HG03469 (cell line): ENCODE measurements around the gene EN1.
A peak's percentile ranks its signal among the peaks of the same experiment; 100 is the strongest.

ENCODE experiments used
- ATAC-seq: cut with Tn5 transposase; IDR thresholded peaks from one replicate; pipeline ENCODE4 v1.9.1; 2021; ENCODE audit warnings: mild to moderate bottlenecking, moderate library complexity, moderate number of reproducible peaks; ENCODE audit not compliant: unreplicated experiment

EN1 gene

DNA sequence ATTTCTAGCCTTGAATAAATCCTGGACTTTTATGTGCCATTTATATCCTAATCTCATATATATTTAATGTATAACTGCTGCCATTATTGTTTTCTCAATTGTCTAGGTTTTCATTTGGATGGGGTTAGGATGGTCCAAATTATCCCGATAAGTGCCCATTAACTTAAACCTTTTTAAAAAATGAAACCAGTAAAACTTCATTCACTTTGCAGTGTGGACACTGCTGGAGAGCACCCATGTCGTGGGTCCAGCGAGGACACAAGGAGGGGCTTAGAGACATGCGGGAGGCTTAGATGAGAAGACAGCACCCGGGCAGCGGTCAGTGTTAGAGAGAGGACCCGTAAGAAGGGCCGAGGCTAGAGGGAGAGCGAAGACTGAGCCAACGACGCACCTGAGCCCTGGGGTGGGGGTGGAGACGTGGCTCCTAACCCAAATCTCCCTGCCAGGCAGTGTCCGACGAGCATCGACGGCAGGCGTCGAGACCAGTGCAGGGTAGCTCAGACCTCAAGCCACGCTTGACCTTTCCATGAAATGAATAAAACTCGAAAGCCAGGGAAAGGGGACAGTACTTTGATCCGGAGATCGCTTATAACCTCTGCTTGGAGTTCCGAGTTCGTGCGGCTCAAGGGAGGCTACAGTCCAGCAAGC is 9.0 kb upstream of the EN1 start:
- no peak for ATAC-seq

DNA sequence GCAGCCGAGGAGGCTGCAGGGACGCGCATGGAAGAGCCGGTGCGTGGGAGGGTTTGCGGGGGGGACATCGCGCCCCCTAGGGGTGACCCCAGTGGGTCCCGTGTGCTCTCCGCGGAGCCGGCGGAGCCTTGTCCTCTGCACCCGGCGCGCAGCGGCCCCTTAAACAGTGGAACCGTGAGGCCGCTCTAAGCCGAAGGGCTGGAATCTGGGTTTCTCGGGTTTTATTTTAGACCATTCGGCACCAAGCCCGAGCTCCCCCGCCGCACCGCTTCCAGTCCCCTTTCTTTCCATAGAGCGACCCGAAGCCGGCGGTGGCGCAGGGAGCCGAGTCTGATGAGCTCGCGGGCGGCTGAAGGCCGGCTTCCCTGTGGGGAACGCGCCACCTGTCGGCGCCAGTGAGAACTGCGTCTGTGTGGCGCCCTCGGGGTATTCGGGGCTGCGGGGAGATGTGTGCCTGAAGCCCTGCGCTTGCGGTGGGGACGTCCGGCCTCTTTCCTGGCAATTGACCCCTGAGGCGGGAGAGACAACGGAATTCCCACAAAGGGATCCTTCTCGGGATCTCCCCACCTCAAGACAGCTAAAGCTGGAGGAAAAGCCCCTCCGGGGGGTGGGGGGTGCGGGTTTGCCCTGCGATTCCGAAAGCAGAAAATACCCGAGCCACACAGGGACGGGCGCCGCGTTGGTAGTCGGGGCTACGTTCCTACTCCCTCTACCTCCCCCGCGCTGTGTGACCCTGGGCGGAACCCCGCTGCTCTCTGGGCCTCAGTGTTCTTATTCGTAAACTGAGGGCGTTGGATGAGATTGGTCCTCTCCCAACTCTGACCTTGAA is 8.2 kb upstream of the EN1 start:
- ATAC-seq: peak; percentile 73

DNA sequence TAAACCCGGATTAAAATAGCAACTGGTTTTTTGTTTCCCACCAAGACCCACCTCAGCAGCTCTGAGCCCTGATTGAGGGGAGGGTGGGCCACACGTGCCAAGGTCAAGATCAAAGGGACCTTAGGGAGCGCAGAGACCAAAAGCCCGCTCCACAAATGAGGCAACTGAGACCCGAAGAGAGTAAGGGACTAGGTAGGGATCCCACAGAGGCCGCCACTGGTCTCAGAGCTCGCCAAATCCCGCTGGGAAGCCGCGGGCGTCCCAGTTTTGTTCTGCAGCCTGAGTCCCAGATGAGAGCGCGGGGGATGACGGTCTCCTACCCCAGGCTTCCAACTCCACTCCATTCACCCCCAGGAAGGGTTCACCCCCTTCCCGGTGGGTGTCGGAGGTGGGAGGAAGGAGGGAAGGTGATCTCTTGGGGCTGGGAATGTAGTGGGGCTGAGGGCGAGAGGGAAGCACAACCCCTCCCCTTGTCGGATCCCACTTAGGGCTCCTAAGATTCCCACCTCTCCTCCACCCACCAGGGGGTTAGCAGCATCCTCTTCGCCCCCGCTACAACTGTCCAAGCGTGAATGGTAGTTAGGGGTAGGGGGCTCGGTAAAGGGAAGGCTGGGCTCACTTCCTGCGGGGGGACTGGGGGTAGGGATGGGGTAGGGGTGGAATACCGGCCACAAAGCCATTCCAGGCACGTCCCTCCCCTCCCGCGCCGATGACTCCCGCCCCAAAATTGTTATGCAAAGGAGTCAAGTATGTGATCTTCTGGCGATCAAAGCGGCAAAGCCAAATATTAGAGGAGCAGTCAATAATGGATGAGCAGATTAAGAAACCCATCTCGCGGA is 7.3 kb upstream of the EN1 start:
- ATAC-seq: no peak

DNA sequence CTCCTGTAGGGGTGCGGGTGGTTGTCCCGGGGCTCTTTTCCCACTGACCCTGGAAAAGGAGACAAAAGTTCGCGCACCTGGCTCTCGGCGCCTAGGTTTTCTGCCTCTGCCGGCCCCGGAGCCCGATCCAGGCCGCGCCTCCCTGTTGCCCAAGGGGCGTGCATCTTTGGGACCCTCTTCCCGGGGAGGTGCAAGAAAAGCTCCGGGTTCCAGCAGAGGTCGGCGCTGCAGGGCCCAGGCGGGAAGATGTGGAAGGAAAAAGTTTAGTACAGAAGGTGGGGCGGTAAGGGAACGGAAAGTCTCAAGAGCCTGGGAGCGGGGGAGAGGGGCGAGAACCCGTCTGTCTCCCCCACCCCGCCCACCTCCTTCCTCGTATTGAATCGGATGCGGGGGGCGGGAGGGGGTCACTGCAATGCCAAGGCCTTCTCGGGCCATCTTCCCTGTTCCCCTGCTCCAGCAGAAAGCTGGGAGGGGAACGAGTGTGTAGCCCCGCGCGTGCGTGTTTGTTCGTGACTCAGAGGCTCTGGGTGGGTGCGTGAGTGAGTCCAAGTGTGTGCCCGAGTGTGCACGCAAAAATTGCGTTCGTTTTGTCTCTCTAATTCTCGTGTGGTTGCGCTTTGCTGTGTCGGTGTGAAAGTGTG is 6.3 kb upstream of the EN1 start:
- ATAC-seq: no peak

DNA sequence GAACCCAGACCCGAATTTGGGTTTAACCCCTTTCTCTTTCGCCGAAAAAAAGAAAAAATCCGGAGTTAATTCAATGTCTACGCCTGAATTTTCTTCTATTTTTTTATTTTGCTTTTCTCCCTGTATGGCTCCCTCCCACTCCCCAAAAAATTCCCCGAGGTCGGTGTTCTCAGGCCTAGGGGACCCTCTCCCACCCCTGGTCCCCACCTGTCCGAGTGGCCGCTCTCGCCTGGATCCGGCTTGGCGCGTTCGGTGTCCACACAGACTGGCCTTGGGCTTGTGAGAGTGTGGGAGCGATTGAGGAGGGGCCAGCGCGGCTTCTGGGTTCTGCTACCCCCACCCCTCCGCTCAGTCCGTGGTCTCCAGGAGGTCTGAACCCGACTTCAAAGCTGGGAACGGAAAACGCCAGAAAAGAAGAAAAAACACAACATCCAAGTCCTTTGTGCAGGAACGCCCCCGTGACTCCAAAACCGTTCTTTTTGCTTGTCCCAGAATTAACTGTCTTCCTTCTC is 5.7 kb upstream of the EN1 start:
- no peak for ATAC-seq

DNA sequence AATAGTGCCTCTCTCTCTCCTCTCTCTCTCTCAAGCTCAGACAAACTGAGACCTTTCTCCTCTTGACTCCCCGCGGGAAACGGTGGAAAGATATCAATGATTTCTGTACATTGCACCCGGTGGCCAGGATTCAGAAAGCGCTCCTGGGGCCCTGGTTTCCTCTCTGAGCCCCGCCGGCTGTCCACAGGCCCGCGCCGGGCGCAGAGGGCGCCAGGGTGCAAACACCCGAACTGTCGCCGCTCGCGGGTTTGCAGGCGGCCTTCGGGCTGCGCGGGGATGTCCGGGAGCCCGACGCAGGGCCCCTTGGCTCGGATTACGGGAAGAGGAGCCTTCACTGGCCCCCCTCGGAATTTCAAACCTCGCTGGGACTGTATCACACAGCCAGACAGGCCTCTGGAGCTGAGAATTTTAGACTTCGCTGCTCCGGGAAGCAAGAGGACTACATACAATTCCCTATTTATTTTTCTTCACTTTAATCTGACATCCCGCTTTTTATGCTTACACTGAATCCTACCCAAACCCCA is 5.2 kb upstream of the EN1 start:
- ATAC-seq: no peak

DNA sequence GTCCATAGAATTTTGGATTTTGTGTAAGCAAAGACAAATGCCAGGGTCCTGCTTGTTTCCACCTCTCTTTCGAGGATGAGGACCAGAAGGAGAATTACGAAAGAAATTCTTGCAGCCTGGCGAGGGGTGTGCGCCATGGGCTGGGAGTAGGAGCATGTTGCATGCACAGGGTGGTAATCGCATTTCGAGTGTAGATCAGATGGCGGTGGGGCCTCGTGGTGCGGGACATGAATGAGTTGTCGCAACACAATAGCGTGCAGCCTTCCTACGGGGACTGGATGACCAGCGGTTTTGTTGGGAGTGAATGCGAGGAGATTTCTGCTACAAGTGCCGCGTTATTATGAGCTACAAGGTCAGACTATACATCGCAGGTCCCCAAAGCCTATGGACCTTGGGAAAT is 4.2 kb upstream of the EN1 start:
- ATAC-seq: no peak

DNA sequence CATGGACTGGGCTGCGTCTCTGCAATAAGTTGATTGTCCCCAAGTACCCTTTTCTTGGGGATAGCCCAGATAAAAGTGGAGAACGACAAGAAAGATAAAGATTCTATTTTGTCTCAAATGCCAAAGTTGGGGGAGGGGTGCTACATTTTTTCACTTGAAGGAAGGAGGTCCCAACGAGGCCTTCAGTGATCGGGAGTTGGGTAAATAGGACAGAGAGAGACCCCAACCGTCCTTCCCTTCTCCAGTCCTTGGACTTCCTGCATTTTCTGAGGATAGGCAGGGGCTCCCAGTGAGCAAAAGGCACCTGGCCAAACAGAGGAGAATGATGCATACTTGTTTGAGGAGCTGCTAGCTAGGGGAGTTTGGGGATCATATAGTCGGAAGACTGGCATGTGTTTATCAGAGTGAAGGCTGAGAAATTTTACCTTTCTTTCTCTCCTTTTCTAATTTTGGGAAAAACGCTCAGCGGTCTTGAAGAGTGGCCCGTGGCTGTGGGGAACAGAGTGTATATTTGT is 3.5 kb upstream of the EN1 start:
- no peak for ATAC-seq

DNA sequence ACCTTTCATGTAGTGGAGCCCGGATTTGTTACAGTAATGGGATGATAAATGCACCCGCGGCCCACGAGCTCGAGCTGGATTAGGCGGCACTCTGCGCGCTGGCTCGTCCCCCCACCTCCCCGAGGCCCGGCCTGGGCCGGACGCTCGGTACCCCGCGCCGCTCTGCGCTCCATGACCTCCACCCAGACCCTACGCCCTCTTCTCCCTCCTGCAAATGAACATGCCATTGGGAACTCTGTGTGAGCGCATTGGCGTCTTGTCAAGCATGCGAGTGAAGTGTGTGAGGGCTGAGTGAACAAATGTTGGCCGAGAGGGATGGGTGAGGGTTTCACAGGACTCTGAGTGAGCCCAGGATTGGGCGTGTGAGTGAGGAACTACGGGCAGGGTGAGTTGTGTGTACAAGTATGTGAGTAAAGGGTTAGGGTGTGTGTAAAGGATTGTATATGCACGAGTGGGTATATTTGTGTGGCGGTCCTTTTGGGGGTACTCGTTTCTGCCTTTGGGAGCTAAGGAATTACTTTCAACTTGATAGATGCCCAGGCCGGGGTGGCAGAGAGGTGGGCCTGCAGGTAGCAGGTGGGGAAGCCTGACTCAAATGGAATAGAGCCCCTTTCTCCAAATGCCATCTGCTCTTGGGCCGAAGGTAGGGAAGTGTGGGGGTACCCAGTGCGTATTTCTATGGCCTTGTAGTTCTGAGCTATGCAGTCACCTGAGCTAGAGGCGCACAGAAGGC is 2.9 kb upstream of the EN1 start:
- ATAC-seq: no peak

DNA sequence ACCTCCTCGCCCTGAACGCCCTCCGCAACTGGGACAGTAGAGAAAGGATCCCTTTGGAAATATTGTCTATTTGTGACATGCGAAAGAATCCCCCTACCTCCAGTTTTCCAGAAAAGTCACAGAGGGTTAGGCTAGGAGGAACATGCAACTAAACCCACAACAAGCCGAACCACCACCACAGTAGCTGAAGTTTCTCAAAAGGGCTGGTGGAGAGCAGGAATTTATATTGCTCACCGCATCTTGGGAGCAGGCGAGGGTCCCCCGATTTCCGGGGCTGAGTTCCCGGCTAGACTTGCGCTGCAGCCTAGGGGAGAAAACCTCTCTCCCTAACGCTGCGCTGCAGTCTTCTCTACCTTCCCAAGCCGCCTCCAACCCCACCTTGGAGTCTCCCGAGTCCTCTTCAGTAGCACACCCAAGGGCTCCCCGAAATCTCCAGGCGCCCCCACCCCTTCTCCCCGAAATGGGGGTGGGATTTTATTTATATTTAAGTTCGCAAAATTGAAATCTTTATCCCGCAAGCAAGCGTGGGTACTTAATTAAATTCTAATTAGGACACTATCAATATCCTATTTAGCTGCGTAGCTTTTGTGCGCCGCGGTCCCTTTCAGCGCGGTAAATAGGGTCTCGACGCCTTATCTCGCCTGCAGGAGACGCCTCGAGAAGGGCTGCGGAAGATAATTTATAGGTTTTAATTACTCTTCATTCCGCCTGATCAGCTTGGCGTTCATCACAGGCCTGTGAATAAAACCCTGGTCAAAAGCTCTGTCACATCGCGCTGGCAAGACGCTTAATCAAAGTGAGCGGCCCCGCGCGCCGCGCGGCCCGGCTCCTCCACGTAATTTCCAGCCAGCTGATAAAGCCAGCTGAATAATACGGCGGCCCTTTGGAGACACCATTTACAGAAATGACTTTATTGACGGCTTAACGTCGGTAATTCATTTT is 2.0 kb upstream of the EN1 start:
- no peak for ATAC-seq

DNA sequence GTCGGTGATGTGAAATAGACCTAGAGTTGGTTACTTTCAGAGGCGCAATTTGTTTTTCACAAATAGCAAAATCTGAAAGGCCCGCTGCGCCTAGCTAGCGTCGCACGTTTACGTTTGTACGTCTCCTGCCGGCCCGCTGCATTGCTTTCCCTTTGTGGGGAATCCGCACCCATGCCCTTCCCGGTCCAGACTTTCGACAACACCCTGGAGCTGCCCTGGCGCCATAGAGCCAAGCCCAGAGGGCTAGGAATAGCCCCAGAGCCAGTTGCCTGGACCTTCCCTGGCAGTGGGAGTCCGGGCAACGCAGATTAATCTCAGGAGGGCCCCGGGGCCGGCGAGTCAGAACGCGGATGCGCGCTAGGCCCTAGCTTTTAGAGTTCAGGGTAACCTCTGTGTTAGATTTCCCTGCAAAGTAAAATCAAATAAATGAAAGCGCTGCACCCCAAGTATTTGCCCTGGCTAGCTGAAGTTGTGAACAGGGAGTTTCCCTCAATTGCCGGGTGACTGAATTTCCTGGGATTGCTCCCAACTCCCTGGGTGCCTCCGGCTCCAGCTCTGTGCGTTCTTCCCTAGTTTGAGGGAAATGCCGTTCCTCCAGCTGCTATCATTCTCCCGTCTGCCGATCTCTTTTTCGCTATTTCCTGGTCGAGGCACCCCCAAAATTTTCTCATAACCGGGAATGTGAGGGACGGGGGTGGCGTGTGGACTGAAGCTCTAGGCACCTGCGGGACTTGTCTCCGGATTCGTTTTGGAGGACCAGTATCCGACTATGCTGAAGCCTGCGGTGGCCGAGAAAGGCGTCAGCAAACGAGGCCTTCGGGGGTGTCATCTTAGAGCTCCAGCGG is 1.2 kb upstream of the EN1 start:
- ATAC-seq: no peak

DNA sequence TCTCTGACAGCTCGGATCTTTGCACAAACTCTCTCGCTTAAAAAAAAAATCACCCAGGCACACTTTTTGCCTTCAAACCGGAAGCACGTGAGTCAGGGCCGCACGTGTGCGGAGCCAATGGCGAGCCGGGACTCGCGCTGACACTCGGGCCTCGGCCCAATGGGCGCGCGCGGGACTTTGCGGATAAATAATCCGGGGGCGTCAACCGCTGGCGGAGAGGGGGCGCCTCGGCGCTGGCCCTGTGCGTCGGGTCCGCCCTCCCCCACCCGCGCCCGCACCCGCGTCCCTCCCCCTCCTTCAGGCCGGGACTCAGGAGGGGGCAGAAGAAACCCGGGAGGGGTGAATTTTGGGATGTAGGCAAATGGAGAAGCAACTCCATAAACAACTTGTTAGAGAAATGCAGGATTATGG is 319 bp upstream of the EN1 start:
- no peak for ATAC-seq

DNA sequence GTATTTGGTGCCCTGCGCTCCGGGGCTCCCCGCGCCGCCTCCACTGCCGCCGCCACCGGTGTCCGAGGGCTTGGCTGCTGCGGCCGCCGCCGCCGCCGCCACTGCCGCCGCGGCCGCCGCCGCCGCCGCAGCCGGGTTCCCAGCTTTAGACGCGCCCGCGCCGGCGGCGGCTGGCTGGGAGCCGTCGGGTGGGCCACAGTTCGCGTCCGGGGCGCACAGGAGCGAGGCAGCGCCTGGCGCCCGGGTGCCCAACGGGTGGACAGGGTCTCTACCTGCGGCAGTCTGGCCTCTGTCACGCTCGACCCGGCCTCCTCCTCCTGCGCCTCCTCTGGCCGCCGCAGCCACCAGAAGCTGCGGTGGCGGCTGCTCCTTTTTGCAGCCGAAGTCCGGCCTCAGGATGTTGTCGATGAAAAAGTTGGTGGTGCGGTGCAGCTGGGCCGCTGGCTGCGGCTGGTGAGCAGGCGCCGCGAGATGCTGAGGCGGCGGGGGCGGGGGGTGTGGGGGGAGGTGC is 951 bp downstream of the EN1 start:
- no peak for ATAC-seq

DNA sequence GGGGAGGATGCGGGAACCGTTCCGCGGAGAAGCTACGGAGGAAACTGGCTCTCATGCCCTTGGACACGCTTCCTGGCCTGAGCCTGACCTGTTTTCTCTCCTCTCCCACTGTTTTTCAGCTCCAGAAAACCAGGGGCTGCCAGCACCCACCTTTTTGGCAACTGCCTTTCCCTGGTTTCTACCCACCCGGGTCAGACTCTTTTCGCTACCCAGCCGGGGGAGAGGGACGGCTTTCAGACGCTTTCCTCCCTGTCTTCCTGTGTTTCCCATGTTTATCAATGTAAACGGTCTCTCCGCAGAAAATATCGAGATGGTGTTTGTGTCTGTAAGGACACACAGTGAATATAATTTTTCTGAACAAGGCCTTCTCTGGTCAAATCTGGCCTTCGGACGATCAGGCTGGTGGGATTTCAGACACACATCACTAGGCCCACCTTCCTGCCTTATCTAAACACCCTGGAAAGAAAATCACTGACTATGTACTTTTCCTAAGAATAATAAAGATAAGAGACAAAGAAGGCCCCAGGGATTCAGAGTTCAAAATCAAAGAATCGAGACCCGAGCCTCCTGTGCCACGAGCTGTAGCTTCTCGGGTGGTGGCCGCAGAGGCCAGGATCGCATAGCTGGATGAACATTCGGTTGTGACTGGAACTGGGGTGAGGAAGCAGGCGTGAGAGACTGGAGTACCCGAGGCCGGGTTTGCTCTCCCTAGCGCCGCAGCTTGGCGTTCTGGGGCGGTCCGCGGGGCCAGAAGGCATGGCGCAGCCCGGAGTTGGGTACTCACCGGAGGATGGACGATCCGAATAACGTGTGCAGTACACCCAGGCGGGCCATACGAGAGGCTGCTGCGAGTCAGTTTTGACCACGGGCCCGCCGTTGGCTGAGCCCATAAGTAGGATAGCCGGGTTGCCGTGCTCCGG is 1.7 kb downstream of the EN1 start:
- no peak for ATAC-seq

DNA sequence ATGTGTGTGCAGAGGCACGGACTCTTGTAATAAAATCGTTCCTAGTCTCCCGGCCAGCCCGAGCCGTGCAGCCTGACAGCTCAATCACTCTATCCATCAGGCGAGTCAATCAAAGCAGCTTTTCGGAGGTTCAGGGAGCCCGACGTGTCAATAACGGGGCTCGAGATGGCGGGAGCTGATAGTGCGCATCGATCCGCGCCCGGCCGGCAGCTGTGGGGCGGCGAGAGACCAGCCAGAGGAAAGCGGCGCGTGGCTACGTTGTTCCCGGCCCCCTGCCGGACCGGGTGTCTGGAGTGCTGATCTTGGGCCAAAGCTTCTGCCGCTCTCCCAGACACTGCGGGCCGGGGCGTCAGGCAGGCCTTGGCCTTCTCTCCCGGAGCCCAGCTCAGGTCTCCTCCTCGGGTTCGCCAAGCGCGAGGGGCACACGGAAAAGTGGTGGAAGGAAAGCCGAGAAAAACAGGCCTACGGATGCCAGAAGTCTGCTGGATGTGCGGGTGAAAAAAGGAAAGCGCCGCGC is 2.4 kb downstream of the EN1 start:
- no peak for ATAC-seq

DNA sequence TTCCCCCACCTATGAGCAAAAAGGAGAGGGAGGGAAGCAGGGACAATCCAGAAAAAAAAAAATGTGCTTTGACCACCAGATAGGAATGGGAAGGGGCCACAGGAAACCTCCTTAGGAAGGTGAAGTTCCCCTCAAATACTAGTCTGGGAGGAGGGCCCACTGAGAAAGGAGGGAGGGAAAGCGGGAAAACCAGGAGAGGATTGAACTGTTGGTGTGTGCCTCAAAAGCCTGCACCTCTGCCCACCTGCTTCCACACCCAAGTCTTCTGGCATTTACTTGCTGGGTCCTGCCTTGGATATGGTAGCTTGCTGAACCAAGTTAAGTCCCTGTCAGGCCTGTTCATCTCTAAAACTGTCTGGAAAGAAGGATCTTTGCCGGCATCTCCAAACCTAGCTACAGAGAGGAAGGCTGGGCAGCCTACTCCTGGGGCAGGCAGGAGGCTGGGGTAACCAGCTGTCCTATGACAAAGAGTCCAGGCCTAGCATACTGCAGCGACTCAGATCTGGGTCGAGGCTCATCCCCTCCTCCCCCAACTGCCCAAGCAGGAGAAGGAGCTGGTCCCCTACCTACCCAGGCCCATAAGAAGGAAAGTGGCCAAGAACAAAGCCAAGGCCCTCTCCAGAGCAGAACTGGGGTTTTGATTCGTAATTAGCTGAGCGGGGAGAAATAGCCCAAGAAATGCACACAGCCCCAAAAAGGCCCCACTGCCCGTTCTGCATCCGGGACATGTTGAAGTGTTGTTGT is 3.0 kb downstream of the EN1 start:
- no peak for ATAC-seq
